Activated CD8-positive, alpha-beta memory T cell treated with anti-CD3 and anti-CD28 coated beads for 24 hours (primary cell): ENCODE data around the gene NFIB.

ENCODE experiments used
- DNase-seq: peaks from one replicate; pipeline ENCODE4 v3.0.0-alpha.2; 2020

NFIB gene

DNA sequence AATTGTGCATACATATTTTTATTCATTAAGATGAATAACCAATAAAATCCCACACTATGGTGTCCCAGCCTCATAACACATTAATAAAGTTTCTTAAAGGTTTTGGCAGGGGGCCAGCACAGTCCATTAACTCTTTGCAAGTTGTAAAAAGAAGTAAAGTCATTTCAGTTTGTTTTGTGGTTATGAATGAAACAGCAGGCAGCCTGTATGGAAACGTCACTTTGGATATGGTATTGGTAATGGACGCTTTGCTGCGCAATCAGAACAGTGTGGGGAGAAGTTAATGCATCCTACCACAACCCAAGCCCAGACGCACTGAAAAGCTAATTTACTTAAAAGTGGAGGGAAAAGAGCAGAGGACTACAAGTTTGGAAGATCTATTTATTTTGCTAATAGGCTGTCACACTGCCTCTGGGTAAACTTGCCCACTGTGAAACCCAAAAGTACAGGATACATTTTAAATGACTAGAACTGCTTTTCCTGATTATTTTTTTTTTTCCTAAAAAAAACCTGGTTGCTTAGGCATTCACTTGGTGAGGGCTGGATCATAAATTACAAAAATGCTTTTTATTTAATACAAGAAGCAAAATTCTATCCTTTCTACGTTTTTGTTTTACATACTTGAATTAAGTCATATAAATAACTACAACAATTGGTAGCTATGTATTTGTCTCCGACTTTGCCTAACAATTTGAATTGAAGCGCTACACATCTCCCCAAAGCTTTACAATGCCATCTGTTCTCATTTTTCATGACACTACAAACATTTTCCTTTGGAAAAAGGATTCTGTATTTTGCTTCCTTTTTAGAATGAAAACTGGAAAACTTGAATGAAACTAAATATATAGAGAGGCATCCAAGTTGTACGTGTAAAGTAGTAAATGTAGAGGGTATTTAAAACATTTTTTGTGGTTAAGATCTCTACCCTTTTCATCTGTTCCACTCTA lies 104.3 kb downstream of the NFIB start:
- DNase-seq = no peak

DNA sequence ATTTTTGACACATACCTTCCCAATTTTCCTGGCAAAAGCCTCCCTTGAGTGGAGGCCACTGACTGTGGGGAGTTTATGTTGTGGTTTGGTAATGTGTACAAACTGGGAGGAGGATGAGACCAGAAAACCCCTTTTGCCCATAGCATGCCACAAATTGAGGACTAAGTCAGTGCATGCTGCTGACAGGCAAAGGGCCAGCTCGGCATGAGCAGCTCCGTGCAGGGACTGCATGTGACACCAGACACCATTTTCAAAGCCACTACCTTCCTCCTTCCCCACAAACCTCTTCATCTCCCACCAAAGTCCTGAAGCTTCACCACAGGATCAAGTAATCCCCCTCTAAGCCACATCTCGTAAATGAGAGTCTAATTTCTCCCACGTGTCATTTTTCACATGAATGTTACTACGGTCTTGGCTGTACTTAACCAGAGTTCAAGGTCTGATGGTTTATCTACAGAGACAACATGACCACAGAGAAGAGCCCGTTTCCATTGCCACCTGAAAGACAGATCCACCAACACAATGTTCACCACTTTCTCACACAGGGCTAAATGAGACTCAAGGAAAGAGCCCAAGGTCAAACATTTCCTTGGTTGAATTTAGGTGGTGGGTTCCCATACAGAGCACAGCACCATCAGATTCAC lies 106.5 kb downstream of the NFIB start:
- DNase-seq = no peak

DNA sequence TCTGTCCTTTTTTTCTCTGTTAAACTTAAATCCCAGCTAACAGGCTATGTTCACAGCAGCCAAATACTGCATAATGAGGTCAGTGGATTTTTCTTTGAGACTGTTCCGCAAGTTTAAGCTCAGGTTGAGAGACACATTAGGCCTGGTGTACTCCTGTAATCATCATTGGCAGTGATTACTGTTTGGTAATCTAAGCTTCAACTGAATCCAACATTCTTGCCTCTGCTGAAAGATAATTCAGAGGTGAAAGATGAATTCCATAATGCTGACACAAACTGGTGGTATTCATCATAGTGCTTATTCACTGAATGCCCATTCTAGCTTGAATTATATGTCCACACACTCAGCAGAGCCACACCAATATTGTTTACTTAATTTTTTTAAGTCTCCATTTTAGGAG lies 108.5 kb downstream of the NFIB start:
- no peak for DNase-seq

DNA sequence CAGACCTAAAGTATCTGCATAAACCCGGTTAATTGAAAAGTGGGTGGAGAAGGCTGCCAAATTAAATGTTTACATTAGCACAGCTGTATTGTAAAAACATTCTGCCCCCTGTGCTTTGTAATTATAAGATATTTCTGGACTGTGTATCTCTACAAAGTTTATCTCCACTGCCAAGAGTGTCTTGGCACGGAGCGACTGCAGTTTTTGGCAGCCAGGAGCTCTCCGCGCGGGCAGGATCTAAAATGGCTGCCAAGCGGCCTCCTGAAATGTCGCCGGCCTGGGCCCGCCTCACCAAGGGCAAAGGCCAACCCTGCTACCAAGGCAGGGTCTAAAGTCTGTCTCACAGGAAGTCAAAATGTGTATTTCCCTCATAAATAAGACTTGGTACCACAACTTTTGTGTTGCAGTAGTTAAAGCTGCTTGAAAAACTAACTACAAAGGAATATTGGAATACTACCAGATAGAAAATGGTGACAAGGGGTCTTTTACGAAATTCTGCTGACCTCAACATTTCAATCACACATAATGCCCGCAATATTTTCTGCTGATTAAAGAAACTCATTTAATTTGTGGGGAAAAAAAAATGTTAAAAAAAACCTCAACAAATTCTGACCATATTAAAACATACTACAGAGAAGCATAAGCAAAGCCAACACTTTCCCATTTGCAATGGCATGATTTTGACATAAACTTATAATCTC lies 110.4 kb downstream of the NFIB start:
- DNase-seq = no peak

DNA sequence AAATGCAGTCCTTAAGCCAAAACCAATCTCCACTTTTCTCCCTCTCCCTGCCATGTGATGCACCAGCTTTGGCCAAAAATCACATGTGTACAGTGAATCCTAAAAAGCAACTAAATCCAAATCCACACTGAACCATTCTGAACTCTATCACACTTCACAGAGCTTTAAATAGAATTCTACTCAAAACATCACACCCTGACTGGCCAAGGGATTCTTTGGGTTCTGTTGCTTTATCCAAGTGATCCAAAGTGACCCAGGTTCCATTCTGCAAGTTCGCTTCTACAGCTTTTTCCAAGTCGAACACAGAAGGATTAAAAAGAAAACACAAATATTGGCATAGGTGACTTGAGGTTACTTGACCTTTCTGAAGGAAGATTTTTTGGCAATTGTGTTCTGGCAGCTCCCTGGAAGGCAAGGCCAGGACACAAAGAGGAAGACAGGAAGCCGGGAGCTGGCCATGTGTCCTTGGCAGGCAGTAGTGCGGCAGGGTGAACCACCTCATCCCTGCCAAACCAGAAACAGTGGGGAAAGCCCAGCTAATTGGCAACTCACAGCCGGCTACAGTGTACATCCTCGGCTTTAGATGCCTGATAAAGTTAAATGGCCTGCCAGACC lies 115.0 kb downstream of the NFIB start:
- DNase-seq = no peak

DNA sequence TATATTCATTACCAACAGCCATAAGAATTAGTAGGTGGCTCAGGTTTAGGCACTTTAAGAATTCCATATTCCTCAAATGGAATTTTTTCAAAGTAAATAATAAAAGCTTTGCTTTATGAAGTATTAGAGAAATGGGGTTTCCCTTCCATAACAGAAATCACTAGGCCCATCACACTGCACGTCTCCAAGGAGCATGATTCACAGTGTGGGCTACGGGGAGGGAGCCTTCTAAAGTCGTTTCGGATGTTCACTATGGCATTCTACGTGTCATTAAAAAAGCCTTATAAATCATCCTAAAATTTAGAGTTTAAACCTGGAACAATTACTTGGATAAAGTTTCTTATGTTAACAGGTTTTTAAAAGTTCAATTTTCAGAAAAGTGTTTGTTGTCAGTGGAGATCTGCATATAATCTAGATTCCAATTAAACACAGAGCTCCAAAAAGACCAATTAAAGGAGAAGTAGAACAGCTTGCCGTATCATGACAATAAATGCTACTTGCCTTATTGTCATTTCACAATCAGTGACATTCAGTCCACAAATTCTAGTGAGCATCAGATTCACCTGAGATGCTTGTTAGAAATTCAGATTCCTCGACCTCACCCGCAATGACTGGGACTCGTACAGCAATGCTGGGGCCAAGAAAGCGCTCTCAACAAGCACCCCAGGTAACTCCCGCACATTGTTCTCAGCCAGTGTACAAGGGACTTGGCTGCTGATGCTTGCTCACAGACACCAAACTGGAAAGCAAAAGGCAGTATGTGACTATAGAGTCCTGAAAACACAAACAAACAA lies 115.7 kb downstream of the NFIB start:
- DNase-seq = no peak

DNA sequence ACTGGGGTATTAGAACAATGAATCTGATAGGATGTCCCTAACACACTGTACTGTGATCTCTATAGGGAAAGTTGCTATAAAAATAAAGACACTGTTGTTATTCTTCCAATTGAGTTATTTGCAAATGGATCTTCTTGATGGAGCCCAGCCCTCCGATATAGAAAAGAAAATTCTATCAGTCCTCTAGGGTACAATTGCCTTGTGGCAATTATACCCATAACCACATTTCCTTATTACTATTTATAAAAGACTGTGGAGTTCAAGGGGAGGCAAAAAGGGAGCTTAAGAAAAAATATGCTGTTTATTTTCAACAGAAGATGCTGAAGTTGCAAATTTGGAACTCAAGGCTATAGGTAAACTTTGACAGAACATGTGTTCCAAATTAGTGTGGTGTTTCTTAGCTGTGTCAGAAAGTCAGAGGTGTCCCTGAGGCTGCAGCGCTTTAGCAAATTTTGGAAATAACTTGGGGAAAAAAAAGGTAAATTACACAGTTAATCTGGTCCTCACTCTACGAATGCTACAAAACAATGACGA lies 116.5 kb downstream of the NFIB start:
- no peak for DNase-seq

DNA sequence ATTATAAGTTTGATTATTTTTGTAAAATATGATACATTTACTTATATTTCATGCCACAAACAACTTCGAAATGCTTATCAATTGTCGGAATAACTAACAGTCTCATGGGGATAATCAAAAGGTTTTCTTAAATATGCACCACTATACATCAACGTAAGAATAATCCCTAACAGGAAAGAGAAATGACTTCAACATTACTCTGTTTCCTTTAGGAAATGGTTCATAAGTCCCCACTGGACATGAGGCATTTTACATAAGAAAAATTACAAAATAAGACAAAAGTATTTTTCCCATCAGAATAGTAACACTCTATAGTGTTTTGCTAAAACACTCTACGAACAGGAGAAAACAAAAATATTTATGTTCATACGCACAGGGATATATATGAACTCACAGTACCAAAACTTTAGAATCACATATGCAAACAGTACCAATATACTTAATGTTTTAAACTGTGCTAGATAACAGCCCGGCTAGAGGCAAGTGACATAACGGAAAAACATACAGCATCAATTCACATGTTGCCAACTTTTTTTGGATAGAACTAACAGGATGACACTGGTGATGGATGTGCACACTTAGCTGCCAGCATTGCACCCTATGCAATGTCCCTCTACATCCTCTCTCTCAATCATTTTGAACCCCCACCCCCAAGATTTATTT lies 120.5 kb downstream of the NFIB start:
- no peak for DNase-seq

DNA sequence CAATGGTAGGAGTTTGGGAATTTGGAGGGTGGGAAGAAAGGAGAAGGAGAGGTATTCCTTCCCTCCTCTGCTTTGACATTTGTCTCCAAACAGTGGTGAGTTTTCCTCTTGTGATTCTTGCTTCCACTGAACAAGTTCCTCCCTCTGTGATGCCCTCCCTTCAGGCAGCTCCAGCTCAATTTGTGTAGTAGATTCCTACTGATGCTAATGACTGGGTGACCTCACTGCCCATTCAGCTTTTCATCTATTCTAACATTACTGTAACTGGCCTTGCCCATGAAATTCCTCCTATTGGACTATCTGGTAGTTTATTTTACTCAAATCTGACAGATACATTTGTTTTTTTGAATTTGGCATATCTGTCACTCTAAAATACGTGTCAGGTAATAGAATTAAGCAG lies 121.4 kb downstream of the NFIB start:
- DNase-seq = no peak

DNA sequence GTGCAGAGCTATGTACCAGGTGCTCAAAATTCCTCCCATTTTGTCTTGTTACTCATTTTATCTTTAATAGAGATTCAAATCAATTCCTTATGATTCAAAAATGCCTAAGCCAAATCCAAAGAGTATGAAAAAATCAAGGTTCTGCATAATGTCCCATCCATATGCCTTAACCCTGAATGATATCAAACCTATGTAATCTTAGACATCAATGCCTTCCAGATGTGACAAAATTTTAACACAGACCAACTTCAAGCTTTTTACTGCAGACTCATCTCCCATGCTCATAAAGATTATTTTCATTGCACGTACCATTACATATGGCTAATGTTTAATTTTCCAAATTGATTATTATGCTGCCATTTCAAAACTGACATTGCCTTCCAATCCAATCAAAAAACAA lies 122.4 kb downstream of the NFIB start:
- no peak for DNase-seq

DNA sequence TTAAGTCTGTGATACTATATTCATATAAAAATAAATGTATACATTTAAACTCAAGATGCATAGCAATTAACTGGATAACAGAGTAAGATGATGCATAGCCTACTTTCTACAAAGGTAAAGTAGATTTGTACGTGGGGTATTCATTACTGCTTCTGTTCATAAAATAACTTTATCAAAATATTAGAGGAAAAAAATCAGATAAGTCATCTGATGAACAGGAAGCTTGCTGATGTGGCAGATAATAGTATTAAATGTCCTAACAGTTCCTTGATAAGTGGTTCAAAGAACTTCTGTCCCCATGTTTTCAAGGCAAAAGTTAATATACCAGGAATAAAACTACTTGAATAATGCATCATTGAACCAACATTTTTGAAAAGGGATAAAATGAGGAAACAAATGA lies 123.7 kb downstream of the NFIB start:
- no peak for DNase-seq

DNA sequence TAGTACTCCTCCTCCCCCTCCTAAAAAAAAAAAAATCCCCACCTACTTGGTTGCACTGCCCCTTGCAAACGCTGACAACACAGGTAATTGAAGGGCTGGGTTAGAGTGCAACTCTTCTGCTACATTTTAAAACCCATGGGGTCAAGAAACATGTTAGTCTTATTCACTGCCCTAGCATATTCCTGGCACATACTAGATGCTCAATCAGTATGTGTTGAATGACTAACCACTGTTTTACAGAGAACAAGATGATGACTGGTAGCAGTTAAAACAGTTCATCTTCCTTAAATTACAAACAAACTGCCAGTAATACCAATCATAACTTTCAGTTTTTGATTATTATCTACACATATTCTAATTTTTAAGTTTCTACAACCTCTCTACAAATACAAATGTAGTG lies 124.4 kb downstream of the NFIB start:
- no peak for DNase-seq

DNA sequence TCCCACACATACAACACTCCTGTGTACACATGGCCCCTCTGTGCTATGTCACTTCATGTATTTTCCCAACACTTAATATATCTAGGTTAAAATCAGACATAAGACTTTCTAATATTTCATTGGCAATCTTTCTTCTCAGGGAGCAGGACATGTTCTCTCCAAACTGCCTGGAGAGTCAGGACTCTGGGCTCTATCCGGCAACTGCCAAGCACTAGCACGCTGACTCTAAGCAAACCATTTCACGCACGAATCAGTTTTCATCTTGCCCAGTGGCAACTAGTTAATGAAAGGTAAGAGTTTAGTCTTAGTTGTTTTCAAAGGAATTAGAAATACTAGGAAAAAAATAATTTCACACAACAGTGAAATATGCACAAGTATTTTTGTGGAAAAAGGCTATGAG lies 124.8 kb downstream of the NFIB start:
- DNase-seq = no peak

DNA sequence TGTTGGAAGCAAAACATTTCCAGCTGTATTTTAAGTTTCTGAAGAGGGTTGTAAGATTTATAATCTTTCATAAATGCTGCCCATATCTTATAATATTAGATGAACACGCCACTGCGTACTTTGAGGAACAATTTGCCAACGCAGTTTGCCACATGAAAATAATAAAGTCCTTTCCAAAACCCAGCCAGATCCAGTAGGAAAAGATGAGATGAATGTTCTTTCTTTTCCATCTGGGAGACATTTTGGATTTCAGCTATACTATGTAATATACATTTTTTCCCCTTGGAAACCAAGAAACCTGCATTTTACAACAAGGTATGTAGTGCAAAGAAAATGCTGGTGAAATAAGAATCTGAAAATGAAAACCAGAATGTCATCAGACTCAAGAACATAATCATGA lies 125.4 kb downstream of the NFIB start:
- DNase-seq = no peak

DNA sequence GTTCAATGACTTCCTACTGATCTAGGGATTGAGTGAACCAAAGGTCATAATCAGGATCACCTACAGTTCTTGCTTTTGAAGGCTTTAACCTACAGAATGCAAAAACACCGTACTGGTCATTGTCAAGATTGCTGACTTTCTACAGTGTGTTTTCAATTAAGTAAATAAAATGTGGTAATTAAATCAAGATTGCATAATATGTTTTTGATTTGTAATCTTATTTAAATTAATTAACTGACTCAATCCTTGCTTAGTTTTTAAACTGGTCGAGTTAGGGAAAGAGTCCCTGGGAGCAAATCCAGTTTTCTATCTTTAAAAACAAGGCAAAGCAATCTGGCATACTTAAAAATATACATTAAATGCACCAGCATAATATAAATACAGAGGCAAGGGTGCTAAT lies 125.9 kb downstream of the NFIB start:
- no peak for DNase-seq

DNA sequence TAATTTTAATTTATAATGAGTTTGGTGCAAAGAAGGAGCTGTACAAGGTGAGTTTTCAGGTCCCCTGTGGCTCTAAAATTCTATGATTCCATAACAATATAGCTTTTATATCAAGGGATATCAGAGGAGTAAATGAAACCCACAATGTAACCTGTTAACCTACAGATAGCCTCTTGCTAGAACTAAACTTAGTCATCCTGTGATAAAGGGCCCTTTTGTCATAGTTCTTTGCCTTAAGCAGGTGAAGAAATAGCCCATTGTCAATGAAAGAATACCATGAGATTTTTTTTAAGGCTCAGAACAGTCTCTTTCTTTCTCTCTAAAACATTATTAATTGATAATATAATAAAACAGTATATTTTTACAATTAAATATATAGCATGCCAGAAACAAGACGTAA lies 127.8 kb downstream of the NFIB start:
- no peak for DNase-seq

DNA sequence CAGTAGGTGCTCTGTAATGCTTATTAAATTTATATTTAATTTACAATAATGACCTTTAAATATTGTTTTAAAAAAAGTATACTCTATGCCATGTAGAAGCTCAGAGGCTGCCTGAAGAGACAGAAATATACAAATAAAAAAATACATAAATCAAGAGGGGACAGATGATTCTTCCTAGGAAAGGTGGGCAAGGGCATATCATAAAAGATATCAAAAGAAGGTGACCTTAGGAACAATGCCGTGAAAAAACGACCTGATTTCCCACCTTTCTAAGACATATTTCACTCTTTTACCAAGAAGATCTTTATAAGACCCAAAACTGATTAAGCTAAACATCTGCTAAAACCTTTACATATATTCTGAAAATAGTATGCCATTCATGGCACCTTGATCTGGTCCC lies 128.9 kb downstream of the NFIB start:
- no peak for DNase-seq

DNA sequence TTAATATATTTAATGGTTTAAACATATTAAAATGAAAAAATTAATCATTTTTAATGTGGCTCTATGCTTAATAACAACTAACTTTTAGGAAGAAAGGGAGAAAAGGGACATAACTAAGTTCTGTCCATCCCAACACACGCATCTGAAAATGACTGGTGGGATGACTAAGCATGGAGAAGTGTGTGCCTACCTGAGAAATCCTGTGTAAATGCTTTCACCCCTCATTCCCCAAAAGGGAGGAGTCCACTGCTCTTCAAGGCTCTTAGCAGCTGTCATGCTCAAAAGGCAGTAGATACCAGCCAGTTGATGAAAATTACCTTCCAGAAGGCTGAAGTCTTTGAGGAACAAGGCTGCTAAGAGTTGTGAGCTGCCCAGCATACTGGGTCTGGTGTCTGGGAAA lies 130.9 kb downstream of the NFIB start:
- no peak for DNase-seq

DNA sequence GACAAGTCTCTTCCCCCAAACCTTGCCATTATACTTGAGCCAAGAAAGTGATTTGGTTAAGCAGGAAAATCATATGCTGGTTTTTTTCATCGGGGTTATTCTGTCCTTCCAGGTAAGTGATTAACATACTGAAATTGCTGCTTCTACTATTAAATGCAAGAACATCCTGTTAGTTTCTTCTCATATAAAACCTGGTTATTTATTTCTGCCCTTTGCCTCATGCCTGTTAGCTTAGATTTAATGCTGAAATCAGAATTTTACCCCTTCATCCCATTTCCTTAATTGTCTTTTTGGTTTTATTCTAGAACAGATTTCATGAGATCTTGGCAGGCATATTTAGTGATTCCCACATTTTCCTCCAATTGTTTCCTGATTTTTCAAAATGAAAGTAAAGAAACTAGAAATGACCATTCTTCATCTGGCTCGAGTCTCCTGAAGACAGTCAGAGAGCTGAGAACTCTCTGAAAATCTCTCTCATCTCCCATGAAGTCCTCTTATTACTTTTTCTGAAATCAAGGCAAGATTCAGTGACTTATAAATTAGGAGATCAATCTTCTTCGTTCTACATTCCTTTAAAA lies 132.9 kb downstream of the NFIB start:
- no peak for DNase-seq

DNA sequence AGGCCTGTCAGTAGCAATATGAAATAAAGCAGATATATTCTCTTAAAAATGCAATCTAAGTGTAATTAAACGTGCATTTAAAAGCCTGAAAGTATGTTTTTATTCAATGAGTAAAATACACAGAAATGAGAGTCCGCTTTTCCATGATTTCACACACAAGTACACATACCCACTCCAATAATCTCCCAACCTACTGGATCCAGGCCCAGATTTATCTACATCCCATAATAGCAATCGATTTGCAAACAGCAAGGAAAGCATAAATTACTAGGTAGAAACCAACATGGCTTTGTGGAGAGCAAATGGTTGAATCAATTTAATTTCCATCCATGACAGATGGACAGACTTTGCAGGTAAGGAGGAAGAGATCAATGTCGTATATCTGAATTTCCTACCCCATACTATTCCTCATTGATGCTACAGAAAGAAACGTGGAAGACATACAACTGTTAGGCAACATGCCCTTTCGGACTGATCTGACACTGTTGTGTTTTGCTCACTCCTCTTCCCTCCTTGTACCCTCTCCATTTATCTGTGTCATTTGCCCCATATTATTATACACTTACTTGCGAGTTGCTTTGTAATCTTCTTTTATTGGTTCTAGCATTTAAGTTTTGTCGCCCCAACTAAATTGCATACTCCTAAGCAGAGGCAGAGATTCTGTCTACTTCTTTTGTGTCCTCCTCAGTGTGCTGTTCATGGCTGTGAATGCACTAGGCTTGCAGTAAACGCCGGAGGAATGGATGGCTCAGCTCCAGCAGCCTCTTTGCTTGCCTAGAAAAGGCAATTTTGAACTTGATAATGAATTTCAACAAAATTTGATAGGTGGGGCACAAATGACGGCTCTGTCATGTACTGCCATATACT lies 133.6 kb downstream of the NFIB start:
- DNase-seq = no peak
